GM18907 (cell line): ENCODE data around the gene CDK14.

Experiments used
- ATAC-seq: cut with Tn5 transposase; IDR thresholded peaks from one replicate; pipeline ENCODE4 v1.9.1; 2021; ENCODE audit warnings: mild to moderate bottlenecking, moderate library complexity; ENCODE audit not compliant: unreplicated experiment

Gene CDK14

DNA sequence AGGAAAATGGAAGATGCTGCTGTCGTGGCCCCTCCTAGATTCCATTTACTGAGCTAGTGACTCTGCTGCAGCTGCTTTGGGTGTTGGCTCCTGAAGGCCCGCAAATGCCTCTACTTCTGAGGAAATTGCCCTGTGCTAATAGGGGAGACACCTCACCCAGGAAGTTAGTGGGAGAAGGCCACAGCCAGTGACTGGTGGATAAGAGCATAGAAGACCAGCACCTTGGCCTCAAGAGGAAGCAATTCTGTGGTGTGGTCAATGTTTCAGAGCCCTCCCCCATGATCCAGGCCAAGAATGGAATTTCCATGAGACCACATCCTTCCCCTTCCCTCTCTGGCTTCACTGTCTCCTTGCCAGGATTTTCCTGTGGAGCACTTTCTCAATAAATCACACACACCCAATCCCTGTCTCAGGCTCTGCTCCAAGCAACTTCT is 643.1 kb downstream of the CDK14 start:
- ATAC-seq = no peak

DNA sequence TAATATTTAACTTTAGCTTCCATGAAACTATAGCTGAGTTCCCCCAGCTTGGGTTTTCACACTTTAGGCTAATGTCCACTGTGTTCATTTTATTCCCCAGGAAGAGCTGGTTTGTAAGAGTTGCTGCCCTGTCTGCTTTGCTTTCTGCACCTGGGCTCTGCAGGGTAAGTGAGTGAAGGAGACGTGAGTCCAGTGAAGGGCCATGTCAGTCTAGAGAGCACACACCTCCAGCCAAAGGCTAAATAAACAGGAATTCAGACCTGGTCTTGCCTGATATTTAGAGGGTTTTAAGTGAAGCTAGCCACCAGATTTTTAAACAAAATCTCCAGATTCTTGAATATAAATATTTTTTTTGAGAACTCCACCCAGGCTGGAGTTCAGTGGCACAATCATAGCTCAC is 643.7 kb downstream of the CDK14 start:
- ATAC-seq = no peak

DNA sequence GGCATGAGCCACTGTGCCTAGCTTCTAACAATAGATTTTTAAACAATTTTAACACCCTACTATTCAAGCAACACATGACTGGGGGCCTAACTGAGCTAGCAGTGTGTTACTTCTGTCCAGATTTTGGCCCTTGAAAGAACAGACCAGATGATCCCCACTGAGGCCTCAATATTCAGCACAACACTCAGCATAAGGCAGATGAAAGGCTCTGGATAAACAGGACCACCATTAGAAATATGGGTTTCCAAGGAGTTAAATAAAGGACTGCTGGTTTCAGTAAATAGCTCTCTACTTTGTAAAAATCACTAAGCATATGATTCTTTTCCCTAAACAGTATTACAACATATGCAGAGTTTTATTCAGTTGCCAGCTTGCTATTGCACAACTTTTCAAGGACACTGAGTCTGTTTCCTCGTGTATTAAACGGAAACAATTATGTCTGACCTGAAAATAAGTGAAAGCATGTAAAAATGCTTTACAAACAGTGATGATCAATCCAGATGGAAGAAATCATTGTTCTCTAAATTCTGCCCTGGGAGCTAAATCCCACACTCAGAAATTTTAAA is 644.3 kb downstream of the CDK14 start:
- ATAC-seq = no peak

DNA sequence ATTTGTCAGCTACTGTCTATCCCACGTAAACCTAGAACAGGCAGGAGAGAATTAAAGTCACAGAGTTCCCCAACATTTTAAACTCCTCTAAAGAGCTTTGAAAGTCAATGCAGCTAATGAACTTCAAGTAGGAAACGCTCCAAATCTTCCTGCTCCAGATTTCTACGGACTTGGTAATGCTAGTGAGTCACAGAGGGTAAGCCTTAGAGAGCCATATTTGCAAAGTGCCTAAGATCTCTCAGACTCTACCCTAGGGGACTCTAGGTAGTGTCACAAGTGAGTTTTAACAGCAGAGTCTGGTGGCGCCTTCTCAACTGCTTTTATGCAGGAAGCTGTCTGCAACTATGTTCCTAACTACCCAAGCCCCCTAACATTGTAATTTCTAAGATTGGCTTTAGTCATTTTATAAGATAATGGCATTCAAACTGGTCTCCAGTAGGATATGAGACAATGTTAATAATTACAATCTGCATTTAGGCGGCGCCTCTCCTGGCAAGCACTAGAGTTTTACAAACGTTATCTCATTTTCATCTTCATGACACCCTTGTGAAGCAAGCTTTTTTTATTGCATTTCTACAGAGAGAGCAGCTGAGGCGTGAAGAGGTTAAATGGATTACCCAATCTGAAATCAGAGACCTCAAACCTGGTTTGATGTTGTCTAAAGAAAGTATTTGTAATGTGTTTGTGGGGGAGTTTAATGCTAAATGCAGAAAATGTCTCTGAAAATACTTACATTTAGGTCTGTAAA is 646.1 kb downstream of the CDK14 start:
- no peak for ATAC-seq

DNA sequence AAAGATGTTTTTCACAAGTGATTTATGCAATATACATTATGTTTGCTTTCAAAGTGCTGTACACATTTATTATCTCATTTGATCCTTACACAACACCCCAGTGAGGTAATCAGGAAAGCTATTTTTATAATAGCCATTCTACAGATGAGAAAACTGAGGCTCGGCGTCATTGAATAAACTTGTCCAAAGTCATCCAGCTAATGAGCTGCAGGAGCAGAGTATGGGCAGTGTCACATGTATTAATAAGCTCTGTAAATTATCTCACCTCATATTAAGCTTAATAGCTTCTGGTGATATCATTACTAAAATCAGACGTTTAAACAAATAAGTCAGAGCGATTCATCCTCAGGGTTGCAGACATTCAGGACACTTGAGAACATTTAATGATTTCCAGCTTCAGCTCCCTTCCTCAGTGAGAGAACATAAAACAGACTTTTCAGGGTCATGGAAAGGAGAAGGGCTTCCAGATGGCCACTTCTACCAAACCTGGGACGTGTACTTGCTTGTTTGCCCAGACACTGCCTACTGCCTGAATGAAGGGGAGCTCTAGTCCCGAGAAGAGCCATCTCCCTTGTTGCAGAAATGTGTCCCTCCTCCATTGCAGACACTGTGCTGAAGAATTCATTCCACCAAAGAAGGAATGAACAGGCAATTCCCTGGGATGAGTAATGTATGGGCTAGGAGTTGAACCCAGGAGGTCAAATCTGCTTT is 647.6 kb downstream of the CDK14 start:
- ATAC-seq = no peak

DNA sequence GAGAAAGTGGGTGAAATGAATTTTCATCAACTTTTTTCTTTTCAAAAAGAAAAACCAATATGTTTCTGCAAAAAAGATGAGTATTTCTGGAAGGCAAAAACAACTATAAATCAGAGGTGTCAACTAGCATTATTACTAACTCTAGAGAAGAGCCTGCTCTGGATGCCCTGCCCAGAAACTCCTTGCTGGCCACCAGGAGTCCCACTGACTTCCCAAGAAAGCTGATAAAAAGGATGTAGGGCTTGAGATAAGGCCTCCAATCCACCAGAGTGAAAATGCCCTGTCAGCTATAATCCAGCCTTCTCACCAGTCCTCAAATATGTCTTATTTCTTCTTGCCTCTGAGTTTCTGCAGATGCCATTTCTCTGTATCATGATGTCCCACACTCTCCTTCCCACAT is 651.4 kb downstream of the CDK14 start:
- no peak for ATAC-seq

DNA sequence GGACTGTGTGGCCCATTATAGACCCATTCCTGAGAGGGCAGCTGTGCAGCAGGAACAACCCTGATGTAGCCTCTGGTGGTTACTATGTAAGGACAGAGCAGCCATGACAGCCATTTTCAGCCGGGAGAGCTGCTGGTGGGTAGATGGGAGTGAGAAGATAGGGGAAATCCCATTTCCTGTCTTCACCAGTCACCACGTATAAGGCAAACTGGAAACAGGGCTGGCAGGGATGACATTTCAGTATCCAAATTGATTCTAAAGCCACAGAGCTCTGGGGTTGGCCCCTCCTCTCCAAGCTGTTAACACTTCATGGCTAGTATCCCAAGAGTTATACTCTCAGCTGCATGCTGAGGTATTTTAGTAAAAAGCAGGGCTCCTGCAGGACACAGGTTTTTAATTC is 652.9 kb downstream of the CDK14 start:
- no peak for ATAC-seq

DNA sequence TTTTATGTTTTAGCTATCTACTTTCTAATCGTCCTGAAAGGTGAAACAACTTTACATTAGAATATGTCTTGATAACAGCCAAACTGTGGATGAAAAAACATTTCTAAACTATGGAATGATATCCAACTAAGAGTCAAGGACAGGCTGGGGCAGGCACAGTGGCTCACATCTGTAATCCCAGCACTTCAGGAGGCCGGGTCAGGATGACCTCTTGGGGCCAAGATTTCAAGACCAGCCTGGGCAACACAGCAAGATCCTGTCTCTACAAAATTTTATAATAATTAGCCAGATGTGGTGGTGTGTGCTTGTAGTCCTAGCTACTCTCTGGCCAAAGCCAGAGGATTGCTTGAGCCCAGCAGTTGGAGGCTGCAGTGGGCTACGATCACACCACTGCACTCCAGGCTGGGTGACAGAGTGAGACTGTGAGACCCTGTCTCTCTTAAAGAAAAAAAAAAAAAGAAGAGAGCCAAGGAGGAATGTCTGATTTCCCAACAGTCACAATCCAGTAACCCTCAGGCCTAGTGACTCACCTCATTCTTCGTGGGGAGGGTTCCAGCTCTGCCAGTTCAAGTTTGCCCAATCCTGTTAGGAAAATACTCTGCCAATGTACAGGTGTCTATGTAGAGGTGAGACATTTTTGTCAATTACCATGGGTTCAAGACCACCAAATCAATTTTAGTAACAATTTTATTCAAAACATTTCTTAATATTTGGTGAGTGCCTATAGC is 653.5 kb downstream of the CDK14 start:
- no peak for ATAC-seq

DNA sequence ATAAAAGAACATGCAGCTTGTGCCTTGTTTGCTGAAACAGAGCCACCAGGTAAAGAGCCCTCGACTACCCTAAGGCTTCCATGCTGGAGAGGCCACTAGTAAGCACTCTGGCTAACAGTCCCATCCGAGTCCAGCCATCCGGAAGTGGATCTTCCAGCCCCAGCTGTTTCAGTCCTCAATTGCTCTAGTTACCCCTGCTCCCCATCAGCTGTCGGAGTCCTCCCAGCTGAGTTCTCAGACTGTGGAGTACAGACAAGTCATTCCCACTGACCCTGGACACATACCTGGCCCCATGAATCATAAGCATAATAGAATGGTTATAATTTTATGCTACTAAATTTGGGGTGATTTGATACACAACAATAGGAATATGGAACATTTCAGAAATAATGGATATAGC is 654.6 kb downstream of the CDK14 start:
- no peak for ATAC-seq

DNA sequence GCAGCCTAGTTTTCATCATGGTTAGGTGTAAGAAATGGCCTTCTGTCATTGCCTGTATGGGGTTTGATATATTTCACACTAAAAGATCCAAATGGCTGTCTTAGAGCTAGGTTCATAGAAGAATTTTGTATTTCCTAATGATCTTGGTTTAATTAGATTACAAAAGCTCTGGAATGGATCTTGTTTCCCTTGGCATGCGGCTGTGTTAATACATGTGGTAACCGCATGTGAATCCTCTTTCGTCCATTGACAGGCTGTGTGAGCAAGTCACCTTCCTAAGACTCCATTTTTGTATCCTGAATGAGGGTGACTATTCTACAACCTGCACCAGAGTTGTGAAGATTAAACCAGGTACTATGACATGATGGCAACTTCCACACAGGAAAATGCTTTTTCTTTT is 655.8 kb downstream of the CDK14 start:
- no peak for ATAC-seq
